Measurements from ENCODE around the gene ABHD2.

GRCh38 chr15:89247446-89247845 is 159.2 kb downstream of the ABHD2 start:
- TF ChIP-seq CTCF (IDR thresholded peaks at IDR 0.05) (no peak), POLR2A (IDR thresholded peaks at IDR 0.05; ENCODE audit: low read depth) (no peak), POLR2AphosphoS5 (IDR thresholded peaks at IDR 0.05) (no peak), EP300 (IDR thresholded peaks at IDR 0.05) (no peak)

Measured in esophagus muscularis mucosa (tissue), 4 donors.